GM18498 (cell line): ENCODE measurements around the gene HNRNPA1.
"Not testable (repeated sequence)": the region's sequence is repeated elsewhere in the genome, so short reads cannot be mapped to it uniquely, and the experiment has no call there.

Source experiments
- ATAC-seq: cut with Tn5 transposase; IDR thresholded peaks from one replicate; pipeline ENCODE4 v1.9.1; 2021; ENCODE audit warnings: mild to moderate bottlenecking, moderate library complexity; ENCODE audit not compliant: unreplicated experiment

HNRNPA1 gene

DNA sequence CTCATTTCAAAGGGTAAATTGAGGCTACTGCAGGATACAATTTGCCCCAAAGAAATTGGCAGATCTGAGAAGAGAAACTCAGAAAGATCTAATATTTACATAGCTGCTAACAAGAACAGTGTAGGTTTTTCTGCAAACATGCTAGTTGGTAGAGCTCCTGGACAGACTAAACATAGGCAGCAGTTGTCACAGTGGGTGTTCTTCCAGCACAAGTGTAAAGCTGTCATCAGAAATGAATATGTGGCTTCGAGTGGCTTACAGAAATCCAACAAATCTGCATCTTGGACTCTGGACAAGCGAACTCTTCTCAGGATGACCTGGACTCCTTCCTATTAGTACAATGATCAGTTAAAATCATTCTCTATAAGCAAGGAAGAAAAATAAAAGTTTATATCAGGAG lies 6.5 kb upstream of the HNRNPA1 start:
- no peak for ATAC-seq

DNA sequence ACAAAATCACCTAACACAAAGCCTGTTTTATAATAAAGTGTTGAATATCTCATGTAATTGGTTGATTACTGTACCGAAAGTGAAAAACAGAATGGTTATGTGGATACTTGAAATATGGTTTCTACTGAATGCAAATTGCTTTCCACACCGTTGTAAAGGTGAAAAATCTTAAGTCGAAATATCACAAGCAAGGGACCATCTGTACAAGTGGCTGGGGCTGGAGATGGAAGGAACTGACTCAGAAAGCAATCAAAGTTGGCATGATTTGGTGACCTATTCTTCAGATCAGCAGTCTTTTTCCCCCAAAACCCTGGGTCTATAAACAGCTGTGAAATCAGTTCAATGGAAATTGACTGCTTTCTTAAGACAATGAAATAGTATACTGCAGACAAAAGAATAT lies 4.2 kb upstream of the HNRNPA1 start:
- no peak for ATAC-seq

DNA sequence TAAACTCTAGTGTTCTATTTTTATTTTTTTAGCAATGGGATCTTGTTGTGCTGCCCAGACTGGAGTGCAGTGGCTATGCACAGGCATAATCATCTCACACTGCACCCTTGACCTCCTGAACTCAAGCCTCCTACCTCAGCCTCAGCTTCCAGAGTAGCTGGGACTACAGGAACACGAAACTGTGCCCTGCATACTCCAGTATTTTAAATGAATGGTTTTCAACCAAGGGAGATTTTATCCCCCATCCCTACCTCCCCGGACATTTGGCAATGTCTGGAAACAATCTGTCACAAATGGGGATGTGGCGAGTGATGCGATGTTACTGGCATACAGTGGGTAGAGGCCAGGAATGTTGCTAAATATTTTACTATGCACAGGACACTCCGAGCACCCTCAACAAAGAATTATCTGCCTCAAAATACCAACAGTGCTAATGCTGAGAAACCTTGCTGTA lies 2.7 kb upstream of the HNRNPA1 start:
- no peak for ATAC-seq

DNA sequence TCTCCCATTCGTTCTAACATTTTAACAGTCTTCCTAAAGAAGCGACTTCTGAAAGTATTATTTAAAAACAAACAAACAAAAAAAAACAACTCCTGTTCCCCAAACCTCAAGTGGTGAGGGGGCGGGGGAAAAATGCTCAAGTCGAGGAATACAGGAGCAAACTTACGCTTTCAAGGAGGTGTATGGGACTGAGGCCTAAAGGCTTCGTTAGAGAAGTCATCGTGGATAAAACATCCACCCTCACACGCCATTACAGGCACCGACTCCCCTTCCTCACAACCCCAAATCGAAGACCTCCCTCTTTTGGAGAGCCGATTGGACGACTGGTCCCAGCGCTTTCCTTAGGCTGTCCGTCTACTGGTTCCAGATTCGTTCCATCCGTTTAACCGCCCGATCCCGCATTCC lies 1.3 kb upstream of the HNRNPA1 start:
- ATAC-seq: peak; percentile 1

DNA sequence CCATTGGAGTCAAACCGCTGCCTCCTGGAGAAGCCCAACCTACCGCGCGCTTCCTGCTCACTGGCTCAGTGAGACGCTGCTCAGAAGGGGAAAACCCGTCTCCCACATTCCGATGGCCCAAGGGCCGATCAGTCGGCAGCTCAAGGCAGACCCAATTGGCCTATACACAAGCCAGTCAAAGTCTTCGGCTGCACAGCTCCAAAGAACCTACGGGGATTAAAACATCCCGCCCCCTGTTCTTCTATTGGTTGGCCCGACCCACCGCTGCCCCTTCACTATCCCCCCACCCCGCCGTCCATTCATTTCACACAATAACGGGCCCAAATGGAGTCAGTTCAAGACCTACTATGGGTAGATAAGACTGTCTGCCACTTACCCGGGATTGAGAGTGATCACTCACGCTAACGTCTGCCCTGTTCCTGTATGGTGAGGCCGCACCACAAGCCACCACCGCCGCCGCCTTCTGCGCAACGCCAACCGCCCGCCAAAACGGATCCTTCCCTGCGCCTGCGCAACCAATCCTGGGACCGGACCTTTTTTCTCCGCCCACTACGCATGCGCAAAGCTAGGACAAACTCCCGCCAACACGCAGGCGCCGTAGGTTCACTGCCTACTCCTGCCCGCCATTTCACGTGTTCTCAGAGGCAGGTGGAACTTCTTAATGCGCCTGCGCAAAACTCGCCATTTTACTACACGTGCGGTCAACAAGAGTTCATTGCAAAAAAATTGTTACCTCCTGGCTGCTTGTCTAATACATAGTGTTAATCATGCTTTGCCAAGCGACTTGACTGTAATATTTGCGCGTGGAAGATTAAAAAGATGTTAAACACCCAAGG lies 676 bp upstream of the HNRNPA1 start, which contains the start of gene CBX5:
Gene CBX5, minus strand, starts transcription at position 491 of the 836 bp plus-strand sequence. CDS start 22,472 bp downstream, outside the sequence.
- ATAC-seq: peak; percentile 75

DNA sequence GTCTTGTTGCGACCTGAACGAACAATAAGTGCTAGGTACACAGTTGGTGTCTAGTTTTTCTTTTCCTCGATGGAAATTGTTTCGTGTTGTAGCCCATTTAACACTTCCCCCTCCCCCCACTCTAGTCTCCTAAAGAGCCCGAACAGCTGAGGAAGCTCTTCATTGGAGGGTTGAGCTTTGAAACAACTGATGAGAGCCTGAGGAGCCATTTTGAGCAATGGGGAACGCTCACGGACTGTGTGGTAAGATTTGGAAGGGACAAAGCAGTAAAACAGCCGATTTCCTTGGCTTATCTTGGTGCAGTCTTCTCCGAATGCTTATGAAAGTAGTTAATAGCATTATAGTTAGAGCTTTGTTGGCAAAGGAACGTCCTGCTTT lies 724 bp downstream of the HNRNPA1 start:
- not testable (repeated sequence) for ATAC-seq

DNA sequence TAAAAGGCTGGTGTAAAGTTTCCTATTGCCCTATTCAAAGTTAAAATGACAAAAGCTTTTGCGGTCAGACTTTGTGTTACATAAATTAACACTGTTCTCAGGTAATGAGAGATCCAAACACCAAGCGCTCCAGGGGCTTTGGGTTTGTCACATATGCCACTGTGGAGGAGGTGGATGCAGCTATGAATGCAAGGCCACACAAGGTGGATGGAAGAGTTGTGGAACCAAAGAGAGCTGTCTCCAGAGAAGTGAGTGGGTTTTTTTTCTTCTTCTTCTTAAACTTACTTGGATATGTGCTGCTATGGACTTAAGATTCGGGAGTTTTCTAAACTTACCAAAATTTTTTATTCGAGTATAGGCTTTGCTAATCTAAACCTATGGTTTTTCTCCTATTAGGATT lies 1.2 kb downstream of the HNRNPA1 start:
- not testable (repeated sequence) for ATAC-seq

DNA sequence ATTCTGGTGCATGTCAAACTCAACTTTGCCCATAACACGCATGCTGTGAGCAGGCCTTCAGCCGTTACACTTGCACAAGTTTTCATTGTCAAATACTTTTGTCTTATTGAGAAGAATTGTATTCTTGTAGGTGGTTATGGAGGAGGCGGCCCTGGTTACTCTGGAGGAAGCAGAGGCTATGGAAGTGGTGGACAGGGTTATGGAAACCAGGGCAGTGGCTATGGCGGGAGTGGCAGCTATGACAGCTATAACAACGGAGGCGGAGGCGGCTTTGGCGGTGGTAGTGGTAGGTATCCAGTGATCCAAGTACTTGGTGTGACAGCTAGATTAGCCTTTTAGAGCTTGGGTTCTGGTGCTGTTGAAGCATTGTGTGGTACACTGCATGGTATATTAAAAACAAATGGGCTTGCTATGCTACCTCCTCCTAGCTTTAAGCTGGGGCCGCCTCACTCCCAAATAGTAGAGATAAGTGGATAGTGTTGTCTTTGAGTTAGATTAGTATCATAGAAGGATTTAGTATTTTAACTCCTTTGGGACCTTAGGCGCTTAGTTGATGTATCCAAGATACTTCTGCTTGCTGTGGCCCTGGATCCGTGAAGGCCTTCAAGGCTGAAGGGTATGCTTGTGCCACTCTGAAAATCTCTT lies 2.5 kb downstream of the HNRNPA1 start:
- ATAC-seq: no peak

DNA sequence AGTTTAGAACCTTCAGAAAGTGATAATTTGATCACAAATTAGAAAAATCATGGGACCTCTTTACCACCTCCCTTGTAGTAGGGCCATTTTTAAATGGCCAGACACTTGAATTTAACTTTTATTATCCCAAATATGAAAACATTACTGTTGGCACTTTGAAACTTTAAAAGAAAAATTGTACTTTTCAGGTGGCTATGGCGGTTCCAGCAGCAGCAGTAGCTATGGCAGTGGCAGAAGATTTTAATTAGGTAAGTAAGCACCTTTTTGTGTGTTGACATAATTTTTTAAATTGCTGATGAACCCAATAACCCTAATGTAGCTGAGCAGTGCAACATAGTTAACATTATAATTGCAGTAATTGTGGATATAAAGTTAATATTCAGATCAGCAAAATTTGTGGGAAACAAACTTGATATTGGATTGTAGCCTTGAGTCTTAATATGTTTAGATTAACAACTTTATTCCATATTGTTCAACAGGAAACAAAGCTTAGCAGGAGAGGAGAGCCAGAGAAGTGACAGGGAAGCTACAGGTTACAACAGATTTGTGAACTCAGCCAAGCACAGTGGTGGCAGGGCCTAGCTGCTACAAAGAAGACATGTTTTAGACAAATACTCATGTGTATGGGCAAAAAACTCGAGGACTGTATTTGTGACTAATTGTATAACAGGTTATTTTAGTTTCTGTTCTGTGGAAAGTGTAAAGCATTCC lies 3.7 kb downstream of the HNRNPA1 start:
- not testable (repeated sequence) for ATAC-seq

DNA sequence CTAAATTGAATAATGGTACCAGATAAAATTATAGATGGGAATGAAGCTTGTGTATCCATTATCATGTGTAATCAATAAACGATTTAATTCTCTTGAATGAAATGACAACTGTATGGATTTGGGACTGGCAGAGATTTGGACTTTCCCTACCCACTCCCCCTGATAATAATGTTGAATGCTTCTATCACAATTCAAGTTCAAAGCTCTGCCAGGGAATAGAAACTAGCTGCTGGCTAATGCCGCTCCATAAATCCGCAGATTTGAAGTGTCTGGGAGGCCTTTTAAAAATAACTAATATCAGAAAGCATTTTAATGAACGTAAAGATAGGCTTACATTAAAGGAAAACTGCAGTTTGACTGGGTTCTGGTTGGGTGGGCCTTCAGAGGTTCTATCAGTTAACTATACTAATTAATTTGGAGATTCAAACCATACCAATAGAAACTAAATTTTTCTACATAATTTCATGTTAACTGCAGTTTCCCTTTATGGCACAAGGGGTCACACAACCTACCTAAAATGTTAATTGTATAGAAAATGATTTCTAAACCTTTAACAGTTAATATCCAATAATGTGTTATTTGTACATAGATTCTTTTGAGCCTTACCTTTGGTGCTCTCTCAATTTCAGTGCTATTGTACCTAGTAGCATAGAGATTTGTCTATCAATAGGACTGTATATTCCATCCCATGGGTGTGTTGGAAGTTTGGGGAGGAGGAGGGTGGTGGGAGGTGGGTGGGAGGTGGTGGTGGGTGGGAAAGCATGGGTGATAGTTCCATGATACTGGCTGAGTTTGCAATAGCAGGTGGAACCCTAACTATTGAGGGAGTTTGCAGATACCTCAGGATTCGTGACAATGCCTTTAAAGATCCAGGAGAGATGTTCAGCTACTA lies 4.9 kb downstream of the HNRNPA1 start:
- no peak for ATAC-seq

DNA sequence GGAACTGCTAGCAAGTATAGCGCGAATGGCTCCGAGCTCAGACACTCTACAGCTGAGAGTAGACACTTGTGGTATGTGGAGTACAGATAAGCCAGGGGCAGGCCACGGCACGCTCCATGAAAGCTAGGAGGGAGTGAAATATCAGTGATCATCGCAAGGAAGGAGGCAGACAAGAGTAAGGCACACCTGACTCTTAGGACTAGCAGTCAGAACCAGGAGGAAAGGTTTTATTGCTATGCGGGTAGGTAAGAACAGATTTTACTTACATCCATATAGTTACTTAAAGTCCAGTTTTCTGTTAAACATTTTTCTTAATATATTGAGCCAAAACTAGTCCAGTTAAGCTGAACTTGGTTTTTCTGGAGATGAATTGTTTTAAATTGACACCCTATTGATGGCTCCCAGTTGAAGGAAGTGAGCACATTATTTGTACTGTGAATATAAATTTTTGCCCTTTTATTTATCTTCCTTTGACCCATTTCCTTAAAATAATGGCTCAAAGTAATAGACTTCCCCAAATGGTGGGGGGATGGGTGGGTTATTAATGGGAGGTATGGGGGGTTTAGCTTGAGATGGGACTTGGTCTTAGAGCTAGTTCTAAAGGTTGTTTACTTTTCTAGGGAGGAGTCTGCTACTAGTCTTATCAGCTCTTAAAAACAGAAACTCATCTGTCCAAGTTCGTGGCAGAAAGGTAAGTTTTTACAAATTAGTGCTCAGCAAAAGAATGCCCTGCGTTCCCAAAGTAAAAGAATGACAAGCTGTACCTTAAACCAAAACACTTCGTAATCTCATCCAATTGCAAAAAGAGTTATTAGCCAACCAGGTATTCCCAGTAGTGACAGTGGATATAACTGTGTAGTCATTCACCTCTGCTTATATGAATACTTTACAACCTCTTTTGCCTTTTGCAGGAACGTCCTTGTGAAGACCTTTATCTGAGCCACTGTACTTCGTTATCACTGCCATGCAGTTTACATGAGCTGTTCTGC lies 5.8 kb downstream of the HNRNPA1 start:
- ATAC-seq: no peak

DNA sequence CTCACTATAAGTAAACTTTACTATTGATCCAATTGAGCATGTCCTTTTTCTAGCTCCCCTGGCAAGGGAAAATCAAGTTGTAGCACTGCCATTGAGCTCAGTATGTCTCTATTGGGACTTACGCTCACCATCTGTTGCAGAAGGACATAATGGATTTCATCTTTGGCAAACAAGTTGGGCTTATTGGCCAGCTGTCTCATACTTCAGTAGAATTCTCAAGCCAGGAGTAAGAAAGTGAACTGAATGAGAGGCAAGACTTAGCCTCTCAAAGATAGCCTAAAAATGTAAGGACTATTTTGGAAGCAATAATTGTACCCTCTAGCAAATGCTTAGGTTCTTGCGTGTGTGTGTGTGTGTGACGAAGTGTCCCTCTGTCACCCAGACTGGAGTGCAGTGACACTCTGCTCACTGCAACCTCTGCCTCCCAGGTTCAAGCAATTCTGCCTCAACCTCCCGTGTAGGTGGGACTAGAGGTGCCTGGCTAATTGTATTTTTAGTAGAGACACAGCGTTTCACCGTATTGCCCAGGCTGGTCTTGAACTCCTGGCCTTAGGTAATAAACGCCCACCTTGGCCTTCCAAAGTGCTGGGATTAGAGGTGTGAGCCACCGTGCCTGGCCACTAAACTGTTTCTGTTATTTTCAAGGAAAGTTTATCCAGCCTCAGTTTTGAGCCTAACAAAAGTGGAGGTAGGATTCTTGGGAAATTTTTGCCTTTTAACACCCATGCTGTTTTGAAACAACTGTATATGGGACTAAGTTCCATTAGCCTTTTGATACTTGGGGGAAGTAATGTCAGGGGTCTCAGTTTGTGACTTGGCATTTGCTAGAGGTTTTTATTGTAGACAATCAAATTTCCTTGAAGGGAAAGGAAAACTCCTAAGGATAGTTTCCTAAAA lies 7.0 kb downstream of the HNRNPA1 start:
- ATAC-seq: no peak

DNA sequence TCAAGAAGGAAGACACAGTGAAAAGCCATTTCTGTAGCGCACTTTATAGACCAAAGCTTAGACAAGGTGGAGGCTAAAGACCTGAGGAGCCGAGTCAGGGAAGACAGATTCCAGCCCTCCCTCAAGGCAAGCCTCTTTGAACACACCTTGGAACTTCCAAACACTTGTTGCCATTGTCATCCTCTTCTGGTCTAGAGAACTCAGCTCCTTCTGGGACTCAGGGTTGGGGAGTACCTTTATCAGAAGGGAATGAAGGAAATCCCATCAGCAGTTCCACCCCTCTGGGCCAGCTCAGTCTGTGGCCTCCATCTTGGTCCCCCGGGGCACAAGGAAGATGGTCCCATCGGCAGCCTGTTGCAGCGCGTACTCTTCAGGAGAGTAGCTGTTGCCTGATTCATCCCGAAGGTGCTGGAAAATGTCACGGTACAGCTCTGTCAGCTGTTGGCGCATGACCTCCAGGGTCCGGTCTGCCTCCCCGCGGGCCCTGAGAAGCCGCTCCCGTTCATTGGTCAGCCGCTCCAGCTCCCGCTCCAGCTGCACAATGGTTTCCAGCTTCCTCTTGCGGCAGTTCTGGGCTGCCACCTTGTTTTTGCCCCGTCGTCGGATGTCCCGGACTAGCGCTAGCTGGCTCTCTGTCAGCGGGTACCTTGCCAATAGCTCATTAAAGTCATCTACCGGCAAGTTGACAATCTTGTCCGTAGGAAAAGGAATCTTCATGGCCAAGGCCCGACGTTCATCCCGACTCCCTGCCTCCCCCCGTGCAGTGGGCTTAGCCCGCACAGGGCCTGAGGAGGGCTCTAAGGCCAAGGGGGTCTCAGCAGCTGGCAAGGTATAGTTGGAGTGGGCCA lies 11.8 kb downstream of the HNRNPA1 start:
- ATAC-seq: no peak

DNA sequence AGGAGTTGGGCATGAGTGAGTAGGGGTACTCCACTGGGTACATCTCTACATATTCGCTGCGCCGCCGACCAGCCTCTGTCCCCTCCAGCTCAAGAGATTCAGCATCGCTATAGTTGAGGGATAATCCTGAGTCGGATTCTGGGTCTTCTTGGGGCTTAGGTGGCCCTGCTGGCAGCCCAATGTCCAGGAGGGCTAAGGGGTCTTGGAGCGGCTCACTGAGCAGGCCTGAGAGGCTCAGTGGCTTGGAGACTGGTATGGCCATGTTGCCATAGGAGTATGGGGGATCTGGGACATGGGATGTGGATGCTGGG lies 12.4 kb downstream of the HNRNPA1 start:
- ATAC-seq: no peak

DNA sequence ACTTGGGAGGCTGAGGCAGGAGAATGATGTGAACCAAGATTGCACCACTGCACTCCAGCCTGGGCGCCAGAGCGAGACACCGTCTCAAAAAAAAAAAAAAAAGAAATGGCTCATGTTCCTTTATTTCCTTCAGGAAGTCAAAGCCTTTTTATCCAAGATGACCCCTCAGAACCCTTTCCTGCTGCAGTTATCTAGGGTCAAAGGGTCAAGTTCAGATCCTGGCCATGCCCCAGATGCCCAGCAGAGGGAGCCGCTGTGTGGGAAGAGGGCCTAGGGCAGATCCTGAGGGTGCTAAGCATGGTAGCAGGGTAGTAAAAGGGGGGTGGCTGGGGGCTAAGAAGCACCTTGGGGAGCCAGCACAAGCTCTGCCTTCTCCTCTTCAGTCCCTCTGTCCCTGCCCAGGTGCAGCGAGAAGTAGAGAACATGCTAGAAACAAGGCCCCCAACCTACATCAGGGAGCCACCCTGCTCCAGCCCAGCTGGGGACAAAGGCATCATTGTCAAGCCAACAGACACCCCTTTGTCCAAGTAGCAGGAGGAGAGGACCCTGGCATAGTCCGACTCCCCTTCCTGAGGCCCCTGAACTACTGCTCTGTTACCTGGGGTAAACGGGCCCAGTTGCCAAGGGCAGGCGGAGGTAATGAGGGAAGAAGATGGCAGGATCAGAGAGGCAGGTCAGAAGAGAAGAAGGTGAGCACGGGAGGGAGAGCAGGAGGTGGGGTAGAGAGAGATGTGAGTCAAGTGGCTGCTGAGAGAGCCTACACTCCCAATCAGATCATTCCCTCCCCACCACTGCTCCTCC lies 13.8 kb downstream of the HNRNPA1 start:
- ATAC-seq: peak; percentile 42

DNA sequence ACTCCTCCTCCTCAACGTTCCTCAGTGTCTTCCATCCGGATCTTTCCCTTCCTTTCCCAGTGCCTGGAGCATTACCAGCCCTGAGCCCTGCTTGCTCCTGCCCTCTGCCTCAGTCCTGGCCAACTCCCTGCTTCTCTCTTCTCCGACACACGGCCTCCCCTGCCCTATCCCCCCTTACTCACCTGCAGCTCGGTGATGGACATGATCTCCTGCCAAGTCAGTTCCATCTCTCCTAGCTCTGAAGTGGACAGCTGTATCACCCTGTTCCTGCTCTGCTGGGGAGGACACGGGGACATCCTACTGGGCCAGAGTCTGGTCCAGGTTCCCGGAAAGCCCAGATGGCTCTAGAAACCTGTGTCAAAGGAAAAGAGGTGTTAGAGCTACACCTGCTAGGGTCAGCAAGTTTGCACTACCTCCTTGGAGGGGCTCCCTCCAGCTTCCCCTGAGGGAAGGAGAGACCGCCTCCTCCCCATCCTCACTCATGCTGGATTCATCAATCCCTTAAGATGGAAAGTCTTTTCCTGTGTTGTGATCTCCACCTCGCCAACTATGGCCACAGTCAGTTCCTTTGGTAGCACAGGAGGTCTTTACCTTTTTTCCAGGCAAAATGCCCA lies 14.5 kb downstream of the HNRNPA1 start:
- ATAC-seq: no peak
